Fibroblast of skin of right quadriceps (primary cell): Measurements from ENCODE around the gene NUP133.
"Not testable (repeated sequence)": the region's sequence is repeated elsewhere in the genome, so short reads cannot be mapped to it uniquely, and the experiment has no call there.

Experiments
- DNase-seq: peaks from one replicate; pipeline ENCODE4 v3.0.0-alpha.2; 2013

NUP133 gene

GRCh38 chr1:229448354-229448753 is 59.8 kb downstream of the NUP133 start:
- no peak for DNase-seq

GRCh38 chr1:229447809-229448252 is 60.3 kb downstream of the NUP133 start:
- DNase-seq: no peak

GRCh38 chr1:229445828-229446227 is 62.3 kb downstream of the NUP133 start:
- DNase-seq: no peak

- DNase-seq: peak; percentile 84
Measured at GRCh38 chr1:229440851-229441537, 67.1 kb downstream of the NUP133 start.

- no peak for DNase-seq
Measured at GRCh38 chr1:229438021-229438420, 70.1 kb downstream of the NUP133 start.

- peak; percentile 39 for DNase-seq
Measured at GRCh38 chr1:229437443-229437842, 70.7 kb downstream of the NUP133 start.

- DNase-seq: no peak
Measured at GRCh38 chr1:229436201-229436600, 71.9 kb downstream of the NUP133 start.

GRCh38 chr1:229434641-229435051 is 73.5 kb downstream of the NUP133 start:
- no peak for DNase-seq

- DNase-seq: no peak
Measured at GRCh38 chr1:229434005-229434640, 74.0 kb downstream of the NUP133 start, which contains the start of gene ACTA1. ACTA1 (minus strand) TSS chr1:229434094; CDS start chr1:229433115, 979 bp downstream.

- DNase-seq: no peak
Measured at GRCh38 chr1:229433364-229434004, 74.7 kb downstream of the NUP133 start.

GRCh38 chr1:229432905-229433304 is 75.2 kb downstream of the NUP133 start:
- DNase-seq: no peak

- no peak for DNase-seq
Measured at GRCh38 chr1:229432116-229432461, 76.1 kb downstream of the NUP133 start.

- no peak for DNase-seq
Measured at GRCh38 chr1:229431284-229432115, 76.6 kb downstream of the NUP133 start.

GRCh38 chr1:229430761-229431283 is 77.3 kb downstream of the NUP133 start:
- DNase-seq: peak; percentile 48

GRCh38 chr1:229428256-229428655 is 79.9 kb downstream of the NUP133 start:
- no peak for DNase-seq

- no peak for DNase-seq
Measured at GRCh38 chr1:229427572-229427971, 80.6 kb downstream of the NUP133 start.

GRCh38 chr1:229425564-229426159 is 82.5 kb downstream of the NUP133 start:
- DNase-seq: no peak

GRCh38 chr1:229420765-229421164 is 87.4 kb downstream of the NUP133 start:
- DNase-seq: no peak

GRCh38 chr1:229420224-229420623 is 87.9 kb downstream of the NUP133 start:
- no peak for DNase-seq

GRCh38 chr1:229418586-229418985 is 89.6 kb downstream of the NUP133 start:
- DNase-seq: not testable (repeated sequence)

GRCh38 chr1:229412810-229413209 is 95.3 kb downstream of the NUP133 start:
- not testable (repeated sequence) for DNase-seq

- no peak for DNase-seq
Measured at GRCh38 chr1:229412056-229412455, 96.1 kb downstream of the NUP133 start.
